ENCODE results near the gene SUDS3. TPM values are rescaled to one million over a fixed set of nuclear protein-coding genes. Genes with fewer than 3 reads are reported as not detected.

The SUDS3 gene
- total RNA-seq, 1 experiment from 2014 or later, result 50.5 TPM

DNA sequence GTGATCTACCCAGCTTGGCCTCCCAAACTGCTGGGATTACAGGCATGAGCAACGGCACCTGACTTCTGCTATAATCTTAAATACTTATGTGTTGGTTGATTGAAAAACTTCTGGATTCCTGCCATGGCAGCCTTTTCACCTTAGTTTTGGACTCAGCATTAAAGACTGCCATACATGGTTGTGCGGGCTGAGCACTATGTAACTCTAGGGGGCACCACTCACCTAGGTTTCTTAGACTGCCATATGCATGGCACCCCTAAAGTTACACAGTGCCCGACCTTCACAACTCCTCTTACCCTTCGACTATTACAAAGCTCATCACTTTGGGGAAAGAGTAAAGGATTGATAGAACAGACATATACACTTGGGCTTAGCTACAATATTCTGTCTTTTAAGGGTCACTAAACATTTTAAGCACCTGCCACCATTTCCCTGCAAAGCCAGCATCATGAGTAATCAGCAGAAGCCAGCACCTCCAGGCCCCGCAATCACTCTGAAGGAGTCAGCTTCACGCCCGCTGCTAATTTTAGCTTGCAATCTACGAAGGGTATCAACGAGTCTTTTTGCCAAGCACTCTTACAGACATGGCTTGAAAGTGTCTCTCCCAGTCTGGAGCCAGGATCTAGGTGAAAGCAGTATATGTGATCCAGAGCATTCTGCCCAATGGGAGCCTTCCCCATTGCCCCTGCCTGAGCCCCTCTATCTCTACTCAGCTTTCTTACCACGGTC is 59.8 kb downstream of the SUDS3 start:
- H3K14ac ChIP-seq (ENCODE audit: insufficient read depth, low read length), result no peak overlapping the region
- H4K20me1 ChIP-seq (ENCODE audit: control insufficient read depth, insufficient read depth, insufficient read length), result no peaks in the 10 kb centered on the region
- H3K27me3 ChIP-seq (ENCODE audit: insufficient read depth, low read length), result no peaks in the 10 kb centered on the region
- H4K91ac ChIP-seq (ENCODE audit: insufficient read length, low read depth, low read length), result no peak overlapping the region
- no peak overlapping the region for H2BK15ac ChIP-seq (ENCODE audit: low read depth, low read length)
- H2AK5ac ChIP-seq (ENCODE audit: insufficient read length, low read length), result no peak overlapping the region
- H3K79me1 ChIP-seq (ENCODE audit: insufficient read depth, low read depth, low read length, poor library complexity, severe bottlenecking), result no peaks in the 10 kb centered on the region
- peak; percentile 55 for DNase-seq
- no peak overlapping the region for H2AFZ ChIP-seq (ENCODE audit: low read length)
- H2BK120ac ChIP-seq (ENCODE audit: low read depth, low read length, poor library complexity, severe bottlenecking), result no peak overlapping the region
- H3K9me3 ChIP-seq (ENCODE audit: control insufficient read depth, low read depth, low read length), result no peaks in the 10 kb centered on the region
- H3K23ac ChIP-seq (ENCODE audit: insufficient read length, low read depth, low read length), result no peak overlapping the region
- H3K4me2 ChIP-seq (ENCODE audit: insufficient read depth, insufficient read length, low read length), result no peak overlapping the region
- H3K79me2 ChIP-seq (ENCODE audit: insufficient read depth, low read length), result no peaks in the 10 kb centered on the region
- no peak overlapping the region for H2BK20ac ChIP-seq (ENCODE audit: low read depth, low read length, poor library complexity, severe bottlenecking)
- Mint-ChIP-seq H3K9me3 (peaks cover 0 to 6% of the 10 kb centered on the region in 2 experiments; a peak in 2 of 5 replicates), H3K4me1 (peaks cover under 1 to 10% of the 10 kb centered on the region in 2 experiments), H3K27ac (no peak overlapping the region), H3K36me3 (ENCODE audit: insufficient read depth in 1 of 3, low read depth in 3 of 3) (peaks cover 0 to 2% (median 0%) of the 10 kb centered on the region in 3 experiments; a peak in 1 of 7 replicates), H3K27me3 (ENCODE audit: low read depth) (no peaks in the 10 kb centered on the region), H3K4me3 (no peak overlapping the region)
- H4K5ac ChIP-seq (ENCODE audit: insufficient read length, low read depth, low read length), result no peak overlapping the region
- H3K23me2 ChIP-seq (ENCODE audit: insufficient read length, low read depth, low read length, poor library complexity, severe bottlenecking), result no peaks in the 10 kb centered on the region
- H3K27ac ChIP-seq (ENCODE audit: insufficient read length, low read depth, low read length), result no peak overlapping the region
- no peak overlapping the region for H2BK5ac ChIP-seq (ENCODE audit: insufficient read length, low read length)
- H3T11ph ChIP-seq (ENCODE audit: low read length), result no peak overlapping the region
- no peak overlapping the region for H2BK12ac ChIP-seq (ENCODE audit: insufficient read length, low read depth, low read length)
- TF ChIP-seq, protein P1, sequence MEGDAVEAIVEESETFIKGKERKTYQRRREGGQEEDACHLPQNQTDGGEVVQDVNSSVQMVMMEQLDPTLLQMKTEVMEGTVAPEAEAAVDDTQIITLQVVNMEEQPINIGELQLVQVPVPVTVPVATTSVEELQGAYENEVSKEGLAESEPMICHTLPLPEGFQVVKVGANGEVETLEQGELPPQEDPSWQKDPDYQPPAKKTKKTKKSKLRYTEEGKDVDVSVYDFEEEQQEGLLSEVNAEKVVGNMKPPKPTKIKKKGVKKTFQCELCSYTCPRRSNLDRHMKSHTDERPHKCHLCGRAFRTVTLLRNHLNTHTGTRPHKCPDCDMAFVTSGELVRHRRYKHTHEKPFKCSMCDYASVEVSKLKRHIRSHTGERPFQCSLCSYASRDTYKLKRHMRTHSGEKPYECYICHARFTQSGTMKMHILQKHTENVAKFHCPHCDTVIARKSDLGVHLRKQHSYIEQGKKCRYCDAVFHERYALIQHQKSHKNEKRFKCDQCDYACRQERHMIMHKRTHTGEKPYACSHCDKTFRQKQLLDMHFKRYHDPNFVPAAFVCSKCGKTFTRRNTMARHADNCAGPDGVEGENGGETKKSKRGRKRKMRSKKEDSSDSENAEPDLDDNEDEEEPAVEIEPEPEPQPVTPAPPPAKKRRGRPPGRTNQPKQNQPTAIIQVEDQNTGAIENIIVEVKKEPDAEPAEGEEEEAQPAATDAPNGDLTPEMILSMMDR (conservative IDR thresholded peaks at IDR 0.05), result peak; percentile 84
- WGBS (ENCODE audit: extremely low coverage, insufficient read length, low lambda C conversion rate), result no CpG with 5 or more reads among the region's 10 CpGs
- peaks cover 4% of the 10 kb centered on the region; the same call in 1 of the 2 replicates for H3K4me1 ChIP-seq (ENCODE audit: insufficient read depth, low read length)
- H3K18ac ChIP-seq (ENCODE audit: insufficient read length, low read depth, low read length), result no peak overlapping the region
- H3K56ac ChIP-seq (ENCODE audit: insufficient read length, low read depth, low read length), result no peak overlapping the region
- H3K9ac ChIP-seq (ENCODE audit: extremely low read depth, insufficient read length, low read length), result no peak overlapping the region
- H3K4ac ChIP-seq (ENCODE audit: low read depth, low read length), result no peak overlapping the region
- H4K8ac ChIP-seq (replicated peaks; ENCODE audit: insufficient read length, low read depth, low read length), result no peak overlapping the region
